PC-9 (cell line): ENCODE data around the gene AP3S2.

ENCODE experiments used
- EZH2 ChIP-seq: fragments of 200-600 bp; sonication (generic); IDR thresholded peaks from 2 replicates; pipeline ENCODE4 v1.8.0; 2017; ENCODE audit warnings: antibody characterized with exemption, low read depth
- TF ChIP-seq, protein P1 (sequence below): fragments of 200-600 bp; sonication (generic); conservative IDR thresholded peaks from 2 replicates; pipeline ENCODE4 v1.6.1; 2017; ENCODE audit warnings: mixed run types, antibody characterized with exemption, mild to moderate bottlenecking, moderate library complexity

- TF ChIP-seq, protein P1, sequence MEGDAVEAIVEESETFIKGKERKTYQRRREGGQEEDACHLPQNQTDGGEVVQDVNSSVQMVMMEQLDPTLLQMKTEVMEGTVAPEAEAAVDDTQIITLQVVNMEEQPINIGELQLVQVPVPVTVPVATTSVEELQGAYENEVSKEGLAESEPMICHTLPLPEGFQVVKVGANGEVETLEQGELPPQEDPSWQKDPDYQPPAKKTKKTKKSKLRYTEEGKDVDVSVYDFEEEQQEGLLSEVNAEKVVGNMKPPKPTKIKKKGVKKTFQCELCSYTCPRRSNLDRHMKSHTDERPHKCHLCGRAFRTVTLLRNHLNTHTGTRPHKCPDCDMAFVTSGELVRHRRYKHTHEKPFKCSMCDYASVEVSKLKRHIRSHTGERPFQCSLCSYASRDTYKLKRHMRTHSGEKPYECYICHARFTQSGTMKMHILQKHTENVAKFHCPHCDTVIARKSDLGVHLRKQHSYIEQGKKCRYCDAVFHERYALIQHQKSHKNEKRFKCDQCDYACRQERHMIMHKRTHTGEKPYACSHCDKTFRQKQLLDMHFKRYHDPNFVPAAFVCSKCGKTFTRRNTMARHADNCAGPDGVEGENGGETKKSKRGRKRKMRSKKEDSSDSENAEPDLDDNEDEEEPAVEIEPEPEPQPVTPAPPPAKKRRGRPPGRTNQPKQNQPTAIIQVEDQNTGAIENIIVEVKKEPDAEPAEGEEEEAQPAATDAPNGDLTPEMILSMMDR = no peak
- TF ChIP-seq EZH2 = no peak
These were observed 75.5 kb downstream of the AP3S2 start for GRCh38 chr15:89818287-89818686.
